Mesenchymal stem cell (in vitro differentiated cells and primary cell): Measurements from ENCODE around the gene HIPK2.

Source experiments
- DNase-seq: peaks from one replicate; pipeline ENCODE4 v3.0.0-alpha.2; 2013
- H2AFZ ChIP-seq: one replicate; pipeline ENCODE4 v1.6.1; 2013; ENCODE audit warnings: low read depth, mild to moderate bottlenecking, control low read depth, inconsistent platforms, low read length, moderate library complexity
- H2AK5ac ChIP-seq: 2 replicates; pipeline ENCODE4 v1.6.1; 2013; ENCODE audit warnings: low read length, moderate library complexity, mild to moderate bottlenecking, inconsistent platforms; ENCODE audit not compliant: severe bottlenecking
- H2BK120ac ChIP-seq: one replicate; pipeline ENCODE4 v1.6.1; 2013; ENCODE audit warnings: low read depth, mild to moderate bottlenecking, inconsistent platforms, low read length, moderate library complexity
- H2BK12ac ChIP-seq, 2 experiments: one replicate each; pipeline ENCODE4 v1.6.1; 2013; ENCODE audit warnings: inconsistent platforms in 2 of 2, low read length in 2 of 2, mild to moderate bottlenecking in 2 of 2, moderate library complexity in 2 of 2, control low read depth in 1 of 2
- H2BK15ac ChIP-seq: one replicate; pipeline ENCODE4 v1.6.1; 2013; ENCODE audit warnings: mild to moderate bottlenecking, low read depth, inconsistent platforms; ENCODE audit not compliant: poor library complexity, severe bottlenecking
- H2BK5ac ChIP-seq: 2 replicates; pipeline ENCODE4 v1.6.1; 2013; ENCODE audit warnings: low read depth, mild to moderate bottlenecking, low read length, control low read depth, inconsistent platforms; ENCODE audit not compliant: poor library complexity, severe bottlenecking
- H3K14ac ChIP-seq, 2 experiments: one replicate each; pipeline ENCODE4 v1.6.1; 2013; ENCODE audit warnings: inconsistent platforms in 2 of 2, low read length in 2 of 2, control low read depth in 1 of 2, mild to moderate bottlenecking in 1 of 2, moderate library complexity in 1 of 2
- H3K18ac ChIP-seq, 2 experiments: one replicate each; pipeline ENCODE4 v1.6.1; 2013; ENCODE audit warnings: inconsistent platforms in 2 of 2, low read length in 2 of 2, control low read depth in 1 of 2, low read depth in 1 of 2, mild to moderate bottlenecking in 1 of 2
- H3K23ac ChIP-seq, 2 experiments: one replicate each; pipeline ENCODE4 v1.6.1; 2013; ENCODE audit warnings: inconsistent platforms in 2 of 2, low read length in 2 of 2, mild to moderate bottlenecking in 2 of 2, moderate library complexity in 2 of 2, control low read depth in 1 of 2
- H3K27ac ChIP-seq: 2 replicates; pipeline ENCODE4 v1.5.1; 2013; ENCODE audit warnings: mild to moderate bottlenecking, moderate library complexity, low read length, control low read depth, inconsistent platforms; ENCODE audit not compliant: poor library complexity, severe bottlenecking
- H3K27me3 ChIP-seq, 2 experiments: 2 replicates each; pipeline versions ENCODE4 v1.6.1 to v1.7.0; 2013; ENCODE audit warnings: low read length in 2 of 2, mild to moderate bottlenecking in 2 of 2, moderate library complexity in 2 of 2, control low read depth in 1 of 2, inconsistent platforms in 1 of 2; ENCODE audit not compliant: control insufficient read depth in 1 of 2, insufficient read depth in 1 of 2
- H3K36me3 ChIP-seq, 2 experiments: 2 replicates each; pipeline versions ENCODE4 v1.6.1 to v1.7.0; 2013; ENCODE audit warnings: low read length in 2 of 2, control low read depth in 1 of 2, inconsistent platforms in 1 of 2, low read depth in 1 of 2, mild to moderate bottlenecking in 1 of 2; ENCODE audit not compliant: insufficient read depth in 2 of 2, control insufficient read depth in 1 of 2
- H3K4ac ChIP-seq, 2 experiments: one replicate each; pipeline ENCODE4 v1.6.1; 2013; ENCODE audit warnings: inconsistent platforms in 2 of 2, low read length in 2 of 2, mild to moderate bottlenecking in 2 of 2, moderate library complexity in 2 of 2, control low read depth in 1 of 2, low read depth in 1 of 2
- H3K4me1 ChIP-seq: 2 replicates; pipeline ENCODE4 v1.6.1; 2013; ENCODE audit warnings: low read depth, low read length, control low read depth; ENCODE audit not compliant: control insufficient read depth, insufficient read depth
- H3K4me2 ChIP-seq: 2 replicates; pipeline ENCODE4 v1.6.1; 2013; ENCODE audit warnings: low read length, mild to moderate bottlenecking, inconsistent platforms; ENCODE audit not compliant: poor library complexity, severe bottlenecking
- H3K4me3 ChIP-seq, 2 experiments: 2 replicates each; pipeline versions ENCODE4 v1.5.1 to v1.7.0; 2013; ENCODE audit warnings: low read length in 2 of 2, mild to moderate bottlenecking in 2 of 2, control low read depth in 1 of 2, low read depth in 1 of 2; ENCODE audit not compliant: insufficient read depth in 1 of 2
- H3K79me1 ChIP-seq: replicated peaks from 2 replicates; pipeline ENCODE4 v1.6.1; 2013; ENCODE audit warnings: mild to moderate bottlenecking, control low read depth, low read length, inconsistent platforms; ENCODE audit not compliant: poor library complexity, severe bottlenecking
- H3K9ac ChIP-seq: 2 replicates; pipeline ENCODE4 v1.7.0; 2013; ENCODE audit warnings: mild to moderate bottlenecking, low read length, moderate library complexity
- H3K9me3 ChIP-seq: 2 replicates; pipeline ENCODE4 v1.7.0; 2013; ENCODE audit warnings: mild to moderate bottlenecking, low read length; ENCODE audit not compliant: control insufficient read depth
- H4K8ac ChIP-seq: one replicate; pipeline ENCODE4 v1.6.1; 2013; ENCODE audit warnings: inconsistent platforms, mild to moderate bottlenecking, low read length, moderate library complexity
- H4K91ac ChIP-seq: one replicate; pipeline ENCODE4 v1.6.1; 2013; ENCODE audit warnings: mild to moderate bottlenecking, low read length, inconsistent platforms
- WGBS: methylation state at CpG from one replicate; pipeline ENCODE4 v1.1.7; 2013; ENCODE audit warnings: mixed read lengths; 5-methylcytosine and 5-hydroxymethylcytosine counted together

The HIPK2 gene

DNA sequence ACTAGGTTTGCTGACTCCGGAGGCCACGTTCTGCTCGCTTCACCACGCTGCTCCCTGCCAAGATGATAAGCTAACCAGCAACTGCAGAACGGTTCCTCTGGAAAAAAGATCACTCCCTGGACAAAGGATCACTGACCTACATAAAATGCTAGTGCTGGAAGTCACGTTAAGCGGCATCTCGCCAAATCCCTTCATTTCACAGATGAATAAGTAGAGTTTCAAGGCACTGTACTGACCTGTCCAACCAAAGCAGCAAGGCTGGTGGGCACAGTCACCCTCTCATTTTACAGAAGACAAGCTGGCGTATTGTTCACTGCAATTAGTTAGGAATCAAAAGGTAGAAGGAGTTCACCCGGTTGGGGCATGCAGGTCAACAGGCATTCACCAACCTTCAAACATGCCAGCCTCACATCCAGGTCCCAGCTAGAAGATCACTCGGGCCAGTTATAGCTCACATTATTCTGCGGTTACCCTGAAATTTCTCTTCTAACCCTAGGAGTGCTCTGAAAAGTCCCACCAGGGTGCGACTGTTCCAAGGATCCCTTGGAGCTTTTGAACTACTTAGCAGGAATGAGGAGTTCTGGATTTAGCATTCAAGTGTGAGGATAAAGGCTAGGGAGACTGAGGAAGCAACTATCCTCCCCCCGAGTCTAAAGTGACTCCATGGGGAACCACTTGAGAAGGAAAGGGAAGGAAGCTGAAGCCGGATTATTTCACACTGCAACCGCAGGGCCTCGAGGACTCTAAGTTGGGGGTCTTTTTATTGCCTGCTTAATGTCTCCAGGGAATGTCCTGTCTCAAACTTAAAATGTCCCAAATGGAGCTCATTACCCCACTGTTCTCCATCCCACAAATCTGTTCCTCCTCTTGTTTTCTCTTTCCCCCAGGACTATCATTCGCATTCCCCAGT, 32.8 kb downstream of the HIPK2 start:
- no peak overlapping the region for H3K14ac ChIP-seq
- H3K27ac ChIP-seq = peak overlapping the region; percentile 11
- H3K23ac ChIP-seq = no peak overlapping the region
- H3K4me2 ChIP-seq = peak overlapping the region; percentile 1
- H4K8ac ChIP-seq = peak overlapping the region; percentile 64
- H3K4me1 ChIP-seq = peaks cover 29% of the 10 kb centered on the region
- no peaks in the 10 kb centered on the region for H3K27me3 ChIP-seq
- H3K4me3 ChIP-seq = no peak overlapping the region
- H2BK5ac ChIP-seq = no peak overlapping the region
- peak overlapping the region in 1 of 2 experiments; percentile 24 for H3K4ac ChIP-seq
- H2AK5ac ChIP-seq = no peak overlapping the region
- peaks cover 0 to 11% of the 10 kb centered on the region in 2 experiments for H3K36me3 ChIP-seq
- H2BK12ac ChIP-seq = peak overlapping the region; percentile 2 to 4
- no peak for DNase-seq
- no peak overlapping the region for H2AFZ ChIP-seq
- H3K18ac ChIP-seq = peak overlapping the region; percentile 16 to 76
- 82% methylated on average over 18 of the region's 18 CpGs for WGBS
- H3K9me3 ChIP-seq = no peaks in the 10 kb centered on the region
- H3K79me1 ChIP-seq = peaks cover 5% of the 10 kb centered on the region
- H3K9ac ChIP-seq = no peak overlapping the region
- no peak overlapping the region for H2BK120ac ChIP-seq
- peak overlapping the region; percentile 67 for H4K91ac ChIP-seq
- no peak overlapping the region for H2BK15ac ChIP-seq

DNA sequence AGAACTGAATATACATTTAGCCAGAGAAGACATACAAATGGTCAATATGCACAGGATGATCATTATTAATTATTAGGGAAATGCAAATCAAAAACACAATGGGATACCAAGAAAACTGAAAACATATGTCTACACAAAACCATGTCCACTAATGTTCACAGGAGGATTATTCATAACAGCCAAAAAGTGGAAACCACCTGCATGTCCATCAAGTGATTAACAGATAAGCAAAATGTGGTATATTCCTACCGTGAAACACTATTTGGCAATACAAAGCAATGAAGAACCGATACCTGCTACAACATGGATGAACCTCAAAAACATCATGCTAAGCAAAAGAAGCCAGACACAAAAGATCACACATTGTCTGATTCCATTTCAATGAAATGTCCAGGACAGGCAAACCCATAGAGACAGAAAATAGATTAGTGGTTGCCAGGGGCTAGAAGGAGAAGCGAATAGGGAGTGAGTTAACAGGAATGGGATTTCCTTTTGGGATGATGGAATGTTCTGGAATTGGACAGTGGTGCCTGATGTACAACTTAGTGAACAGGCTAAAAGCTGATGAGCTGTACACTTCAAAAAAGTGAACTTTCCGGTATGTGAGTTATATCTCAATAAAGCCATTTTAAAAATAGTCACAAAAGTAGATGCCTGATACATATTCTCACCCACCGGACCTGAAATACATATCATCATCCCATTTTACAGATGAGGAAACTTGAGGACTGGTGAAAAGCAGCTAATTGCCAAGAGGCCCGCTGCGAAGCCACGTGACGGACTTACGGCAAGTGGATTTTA, 33.6 kb downstream of the HIPK2 start:
- Histone ChIP-seq H3K4me1 (peaks cover 31% of the 10 kb centered on the region), H2BK15ac (no peak overlapping the region), H3K9ac (no peak overlapping the region), H3K36me3 (peaks cover 0 to 13% of the 10 kb centered on the region in 2 experiments), H3K18ac (no peak overlapping the region), H3K4ac (no peak overlapping the region), H2BK12ac (peak overlapping the region in 1 of 2 experiments; percentile 2), H2BK5ac (no peak overlapping the region), H4K91ac (no peak overlapping the region), H3K4me2 (no peak overlapping the region), H3K14ac (no peak overlapping the region), H2BK120ac (no peak overlapping the region), H3K9me3 (no peaks in the 10 kb centered on the region), H3K4me3 (no peak overlapping the region), H2AFZ (no peak overlapping the region), H3K27me3 (no peaks in the 10 kb centered on the region), H3K27ac (no peak overlapping the region), H3K23ac (no peak overlapping the region), H2AK5ac (no peak overlapping the region), H3K79me1 (peaks cover 8% of the 10 kb centered on the region), H4K8ac (no peak overlapping the region)
- DNase-seq = peak; percentile 43
- WGBS = 89% methylated on average over 9 of the region's 10 CpGs

DNA sequence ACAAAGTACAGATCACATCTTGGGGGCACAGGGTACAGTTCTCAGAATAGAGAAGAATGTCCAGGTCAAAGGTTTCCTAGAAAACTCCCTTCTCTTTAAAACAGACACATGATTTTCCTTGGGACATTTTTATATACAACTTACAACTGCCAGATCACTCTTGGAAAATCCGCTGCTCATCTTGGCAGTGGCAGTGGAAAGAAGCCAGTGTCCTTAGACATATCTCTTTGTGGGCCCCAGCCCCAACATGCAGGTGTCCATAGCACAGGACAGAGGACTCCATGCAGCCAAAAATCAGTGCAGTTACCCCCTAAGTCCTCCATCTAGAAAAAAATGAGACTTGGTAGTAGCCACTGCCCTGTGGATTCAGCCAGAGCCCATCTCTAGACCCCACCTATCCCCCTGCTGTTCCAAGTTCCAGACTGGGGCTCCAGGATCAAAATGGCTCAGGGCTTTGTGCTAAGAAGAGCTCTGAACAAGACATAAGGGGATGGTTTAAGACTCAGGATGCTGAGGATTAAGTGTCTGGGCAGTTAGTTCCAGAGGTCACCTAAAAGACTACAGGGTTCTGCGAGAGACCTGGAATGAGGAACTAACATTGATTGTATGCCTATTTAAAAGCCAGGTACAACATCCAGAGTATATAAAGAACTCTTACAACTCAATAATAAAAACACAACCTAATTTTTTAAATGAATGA, 34.4 kb downstream of the HIPK2 start:
- H2BK12ac ChIP-seq = no peak overlapping the region
- no peak overlapping the region for H3K23ac ChIP-seq
- H3K14ac ChIP-seq = no peak overlapping the region
- peak overlapping the region; percentile 11 for H2BK120ac ChIP-seq
- no peak overlapping the region for H2AK5ac ChIP-seq
- no peak overlapping the region for H4K91ac ChIP-seq
- H2BK15ac ChIP-seq = no peak overlapping the region
- H3K18ac ChIP-seq = peak overlapping the region in 1 of 2 experiments; percentile 37
- H2AFZ ChIP-seq = no peak overlapping the region
- H3K27me3 ChIP-seq = no peaks in the 10 kb centered on the region
- H3K9ac ChIP-seq = no peak overlapping the region
- WGBS = 88% methylated on average over 1 of the region's 2 CpGs
- peaks cover 8% of the 10 kb centered on the region for H3K79me1 ChIP-seq
- peaks cover 31% of the 10 kb centered on the region for H3K4me1 ChIP-seq
- no peak overlapping the region for H3K27ac ChIP-seq
- peaks cover 0 to 13% of the 10 kb centered on the region in 2 experiments for H3K36me3 ChIP-seq
- no peaks in the 10 kb centered on the region for H3K9me3 ChIP-seq
- H4K8ac ChIP-seq = no peak overlapping the region
- H3K4ac ChIP-seq = peak overlapping the region in 1 of 2 experiments; percentile 11
- no peak for DNase-seq
- no peak overlapping the region for H3K4me2 ChIP-seq
- H2BK5ac ChIP-seq = no peak overlapping the region
- no peak overlapping the region for H3K4me3 ChIP-seq
